MCF 10A (cell line): ENCODE measurements around the gene ARHGEF18. TPM values are rescaled to one million over a fixed set of nuclear protein-coding genes. Genes with fewer than 3 reads are reported as not detected.

ENCODE experiments used
- BruUV-seq: library from RNA; stranded (reverse); fragments of 400-500 nt; replicated peaks from 2 replicates; lab custom pipeline; 2021; lab: Mats Ljungman, UMichigan
- CTCF ChIA-PET: fragments of 300-600 bp; sonication (Branson Sonifier 250); formaldehyde crosslinking; extraction: SDS; loops from one replicate; lab custom pipeline; 2021; ENCODE audit warnings: antibody characterized with exemption, inconsistent platforms; lab: Yijun Ruan, JAX
- POLR2A ChIA-PET: fragments of 300-600, 350-650 bp; sonication (Branson Sonifier 250); formaldehyde crosslinking; extraction: SDS; loops from one replicate; lab custom pipeline; 2020; ENCODE audit warnings: antibody characterized with exemption, inconsistent platforms; lab: Yijun Ruan, JAX
- DNase-seq: peaks from one replicate; pipeline ENCODE4 v3.0.0-alpha.2; 2018; ENCODE audit not compliant: unreplicated experiment
- H3K27ac Mint-ChIP-seq: one replicate; pipeline ENCODE4 v1.8.0; 2022; ENCODE audit warnings: mild to moderate bottlenecking, low read depth, mixed read lengths; ENCODE audit not compliant: unreplicated experiment
- H3K27me3 Mint-ChIP-seq: one replicate; pipeline ENCODE4 v1.8.0; 2022; ENCODE audit warnings: mixed read lengths; ENCODE audit not compliant: insufficient read depth, unreplicated experiment
- H3K36me3 Mint-ChIP-seq: one replicate; pipeline ENCODE4 v1.8.0; 2022; ENCODE audit warnings: mild to moderate bottlenecking, moderate library complexity, mixed read lengths; ENCODE audit not compliant: insufficient read depth, unreplicated experiment
- H3K4me1 Mint-ChIP-seq: one replicate; pipeline ENCODE4 v1.8.0; 2022; ENCODE audit warnings: mixed read lengths; ENCODE audit not compliant: insufficient read depth, unreplicated experiment
- H3K4me3 Mint-ChIP-seq: one replicate; pipeline ENCODE4 v1.8.0; 2022; ENCODE audit warnings: mild to moderate bottlenecking, moderate library complexity, mixed read lengths; ENCODE audit not compliant: unreplicated experiment
- H3K9me3 Mint-ChIP-seq: one replicate; pipeline ENCODE4 v1.8.0; 2022; ENCODE audit warnings: mixed read lengths; ENCODE audit not compliant: unreplicated experiment
- CTCF ChIP-seq: fragments of 200-600 bp; IDR thresholded peaks from one replicate; pipeline ENCODE4 v1.8.0; 2022; ENCODE audit warnings: antibody characterized with exemption, mild to moderate bottlenecking; ENCODE audit not compliant: unreplicated experiment
- intact Hi-C: fragments of 100-400 bp; cut with micrococcal nuclease; formaldehyde crosslinking; loops from 2 replicates; pipeline ENCODE4 v1.14.1; 2022
- total RNA-seq: library from RNA; stranded (reverse); gene quantifications from 2 replicates; pipeline ENCODE4 v1.2.3, GENCODE V29; 2022

ARHGEF18 gene
- total RNA-seq, 1 experiment from 2014 or later, result 31.5 TPM

DNA sequence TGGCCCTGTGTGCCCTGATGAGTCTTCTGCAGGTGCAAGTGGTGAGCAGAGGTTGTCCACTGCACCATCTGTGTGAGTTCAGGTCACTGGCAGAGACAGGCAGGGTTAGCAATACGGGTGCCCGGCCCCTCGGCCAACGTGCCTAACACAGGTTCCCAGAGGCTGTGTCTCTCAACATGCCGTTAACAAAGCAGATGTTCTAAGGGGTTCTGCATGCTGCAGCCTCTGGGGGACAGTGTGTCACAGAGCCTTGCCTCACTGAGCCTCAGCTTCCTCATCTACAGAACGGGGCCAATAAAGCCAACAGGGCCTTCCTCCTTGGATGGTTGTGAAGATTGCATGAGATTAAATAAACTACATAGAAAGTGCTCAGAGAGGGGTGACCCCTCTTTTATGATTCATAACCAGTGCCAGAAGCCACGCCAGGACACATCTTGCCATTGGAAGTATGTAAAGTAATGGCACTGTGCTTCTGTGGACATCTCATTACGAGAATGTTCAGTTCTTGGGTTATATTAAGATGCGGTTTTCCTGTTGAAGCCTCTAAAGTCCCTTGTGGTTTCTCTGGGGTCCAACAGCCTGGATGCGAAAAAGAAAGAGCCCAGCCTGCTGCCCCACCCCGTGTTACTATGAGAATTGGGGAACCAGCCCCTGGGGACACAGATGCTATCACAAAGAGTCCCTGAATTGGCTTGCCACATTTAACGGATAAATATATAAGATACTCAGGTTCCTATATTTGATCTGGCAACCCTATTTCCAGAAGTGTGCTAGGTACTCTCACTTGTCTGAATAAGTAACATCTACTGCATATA lies 11.2 kb upstream of the ARHGEF18 start:
- Mint-ChIP-seq H3K36me3 (no peaks in the 10 kb centered on the region), H3K4me3 (no peak overlapping the region), H3K27me3 (peaks cover 21% of the 10 kb centered on the region), H3K27ac (no peak overlapping the region), H3K9me3 (no peaks in the 10 kb centered on the region), H3K4me1 (no peaks in the 10 kb centered on the region)
- no peak for DNase-seq
- no TSS peak for BruUV-seq
- no peak for TF ChIP-seq CTCF
- intact Hi-C loops, result no loop called here
- POLR2A ChIA-PET, result no interaction called here
- CTCF ChIA-PET, result interaction anchor here (1.5 to 1.6 kb wide), 3 partner anchors 17 to 235 kb away, joined by 3 to 6 read pairs (median 5); no protein-coding TSS in a partner anchor

GRCh38 chr19:7340959-7341837 lies 7.5 kb upstream of the ARHGEF18 start:
- no TSS peak for BruUV-seq
- H3K27me3 Mint-ChIP-seq, result peaks cover 24% of the 10 kb centered on the region
- no peak overlapping the region for H3K27ac Mint-ChIP-seq
- intact Hi-C loops, result loop anchor here (1.0 kb wide), 2 partner anchors 192 to 239 kb away; no protein-coding TSS in a partner anchor
- POLR2A ChIA-PET, result interaction anchor here (0.6 to 1.2 kb wide), 6 partner anchors 144 to 270 kb away, joined by 3 to 5 read pairs (median 4); no protein-coding TSS in a partner anchor
- TF ChIP-seq CTCF, result peak; percentile 83
- no peaks in the 10 kb centered on the region for H3K4me1 Mint-ChIP-seq
- no peak overlapping the region for H3K4me3 Mint-ChIP-seq
- CTCF ChIA-PET, result interaction anchor here (0.6 to 3.5 kb wide), 28 partner anchors 12 to 877 kb away, joined by 3 to 29 read pairs (median 4); no protein-coding TSS in a partner anchor
- no peaks in the 10 kb centered on the region for H3K9me3 Mint-ChIP-seq
- DNase-seq, result peak; percentile 78
- no peaks in the 10 kb centered on the region for H3K36me3 Mint-ChIP-seq

- Mint-ChIP-seq H3K9me3 (no peaks in the 10 kb centered on the region), H3K27me3 (peaks cover 32% of the 10 kb centered on the region), H3K36me3 (no peaks in the 10 kb centered on the region), H3K27ac (no peak overlapping the region), H3K4me1 (no peaks in the 10 kb centered on the region), H3K4me3 (no peak overlapping the region)
- CTCF ChIA-PET, result interaction anchor here (0.7 to 3.5 kb wide), 9 partner anchors 25 to 876 kb away, joined by 3 to 29 read pairs (median 3); no protein-coding TSS in a partner anchor
- intact Hi-C loops, result no loop called here
- TF ChIP-seq CTCF, result no peak
- POLR2A ChIA-PET, result interaction anchor here (1.2 kb wide), 1 partner anchor 145 kb away, joined by 4 read pairs; no protein-coding TSS in a partner anchor
- BruUV-seq, result no TSS peak
- DNase-seq, result no peak
Observed at GRCh38 chr19:7342143-7342542, 6.6 kb upstream of the ARHGEF18 start.
